Pancreas (tissue), 10 donors: ENCODE results near the gene LPIN1. TPM values are rescaled to one million over a fixed set of nuclear protein-coding genes. Genes with fewer than 3 reads are reported as not detected.

Source experiments
- ATAC-seq, 4 donors: fragments of 200-7000 bp; cut with Tn5 transposase; one replicate each; pipeline versions ENCODE4 v1.8.0 to v1.9.1; 2020; ENCODE audit warnings: mild to moderate bottlenecking in 4 of 4, moderate library complexity in 4 of 4
- DNase-seq, 6 donors: peaks; one replicate each; pipeline ENCODE4 v3.0.0-alpha.2; 2020
- FAIRE-seq: peaks from 2 replicates; lab custom pipeline; 2012; peaks lifted over from hg19 to GRCh38; lab: Jason Lieb, UNC
- H3K27ac ChIP-seq, 4 donors: fragments of 200-600 bp; sonication (generic); 1 replicate in 3 of 4; 2 replicates in 1 of 4; pipeline versions ENCODE4 v1.5.0 to v1.8.0; 2020
- H3K27me3 ChIP-seq, 4 donors: fragments of 200-600 bp; one replicate each; pipeline ENCODE4 v1.8.0; 2021
- H3K36me3 ChIP-seq, 3 donors: fragments of 200-600 bp; sonication (generic) in 1 of 3; one replicate each; pipeline versions ENCODE4 v1.5.0 to v1.8.0; 2020 to 2021
- H3K4me1 ChIP-seq, 3 donors: fragments of 200-600 bp; one replicate each; pipeline ENCODE4 v1.8.0; 2021
- H3K4me3 ChIP-seq, 4 donors: fragments of 200-600 bp; sonication (generic) in 2 of 4; one replicate each; pipeline versions ENCODE4 v1.5.0 to v1.8.0; 2020 to 2021
- H3K9me3 ChIP-seq, 4 donors: fragments of 200-600 bp; one replicate each; pipeline ENCODE4 v1.8.0; 2021
- CTCF ChIP-seq, 4 donors: fragments of 200-600 bp; sonication (generic) in 3 of 4; IDR thresholded peaks; one replicate each; pipeline versions ENCODE4 v1.5.0 to v1.8.0; 2021; ENCODE audit warnings: antibody characterized with exemption in 4 of 4
- WGBS, 2 donors: extraction: QIAGEN DNeasy Blood & Tissue Kit; methylation state at CpG; one replicate each; pipeline ENCODE4 v1.1.7; 2013; 5-methylcytosine and 5-hydroxymethylcytosine counted together
- intact Hi-C, 3 donors: fragments of 100-400 bp; cut with DNase I; formaldehyde crosslinking; loops; one replicate each; pipeline versions ENCODE4 v1.11.1 to v1.14.2; 2022
- polyA plus RNA-seq, 2 donors: library from polyadenylated mRNA; stranded (reverse); fragments of 200-250 nt; gene quantifications; one replicate each; pipeline ENCODE4 v1.2.3, GENCODE V29; 2013
- total RNA-seq, 6 donors: library from RNA; stranded (reverse); fragmentation: NEBNext Ultra II Directional in 4 of 6; extraction: Animal tissue kit (Norgen Biotek cat#: 25700) in 4 of 6; gene quantifications; one replicate each; pipeline versions ENCODE4 v1.2.1 to v1.2.4, GENCODE V29; 2021 to 2023
- donor health status: healthy with polysubstance abuse.
- donor health status: DM: no; HTN: no; CAD: no; lungs with moderate emphysema.
- donor health status: DM: no; HTN: no; CAD: no.
- donor health status: control.
- donor health status: control.
- donor health status: Bipolar disorder and iron deficiency.
- donor health status: DM: yes; HTN: yes; CAD: no.
- donor health status: DM: no; HTN: no; CAD: no.
- donor health status: DM: no; HTN: no; CAD: no.
- donor health status: DM: yes; HTN: yes; CAD: no.

The LPIN1 gene
- total and polyA plus RNA-seq, 8 donors, result 7.4 to 16.5 (median 9.9) TPM

GRCh38 chr2:11807156-11808015, 61.0 kb downstream of the LPIN1 start:
- FAIRE-seq (no peak), DNase-seq (no peak), ATAC-seq (no peak)
- intact Hi-C loops, result no loop called here
- 89 to 93% methylated on average over 11 of the region's 11 CpGs for WGBS, 2 donors
- Histone ChIP-seq H3K27me3 (no peaks in the 10 kb centered on the region), H3K36me3 (peaks cover 0 to 41% (median 6%) of the 10 kb centered on the region in 3 donors), H3K27ac (no peak overlapping the region), H3K9me3 (no peaks in the 10 kb centered on the region), H3K4me1 (no peaks in the 10 kb centered on the region), H3K4me3 (no peak overlapping the region)
- TF ChIP-seq CTCF (IDR thresholded peaks at IDR 0.05), result no peak

- no peaks in the 10 kb centered on the region for H3K9me3 ChIP-seq
- no peak for TF ChIP-seq CTCF (IDR thresholded peaks at IDR 0.05)
- H3K4me1 ChIP-seq, result no peaks in the 10 kb centered on the region
- H3K27ac ChIP-seq, result no peak overlapping the region
- H3K36me3 ChIP-seq, result peaks cover 0 to 35% (median 6%) of the 10 kb centered on the region in 3 donors
- DNase-seq (no peak), FAIRE-seq (no peak), ATAC-seq (no peak)
- intact Hi-C loops, result no loop called here
- H3K27me3 ChIP-seq, result no peaks in the 10 kb centered on the region
- H3K4me3 ChIP-seq, result no peak overlapping the region
- 91 to 96% methylated on average over 8 of the region's 8 CpGs for WGBS, 2 donors
Measured at GRCh38 chr2:11808016-11808400, 61.6 kb downstream of the LPIN1 start.

GRCh38 chr2:11809586-11810236, 63.3 kb downstream of the LPIN1 start:
- intact Hi-C loops, result no loop called here
- FAIRE-seq, result no peak
- ATAC-seq, result no peak
- TF ChIP-seq CTCF (IDR thresholded peaks at IDR 0.05), result no peak
- Histone ChIP-seq H3K4me3 (no peak overlapping the region), H3K4me1 (no peaks in the 10 kb centered on the region), H3K27me3 (no peaks in the 10 kb centered on the region), H3K27ac (no peak overlapping the region), H3K36me3 (peaks cover 0 to 18% (median 6%) of the 10 kb centered on the region in 3 donors), H3K9me3 (no peaks in the 10 kb centered on the region)
- 92 to 95% methylated on average over 12 of the region's 12 CpGs for WGBS, 2 donors
- no peak for DNase-seq

- DNase-seq (no peak), ATAC-seq (no peak), FAIRE-seq (no peak)
- H3K9me3 ChIP-seq, result no peaks in the 10 kb centered on the region
- no peak overlapping the region for H3K4me3 ChIP-seq
- no peak for TF ChIP-seq CTCF (IDR thresholded peaks at IDR 0.05)
- no peaks in the 10 kb centered on the region for H3K27me3 ChIP-seq
- H3K4me1 ChIP-seq, result no peaks in the 10 kb centered on the region
- H3K36me3 ChIP-seq, result peaks cover 0 to 11% (median 0%) of the 10 kb centered on the region in 3 donors
- 94 to 96% methylated on average over 12 of the region's 12 CpGs for WGBS, 2 donors
- H3K27ac ChIP-seq, result no peak overlapping the region
- intact Hi-C loops, result no loop called here
Measured at GRCh38 chr2:11810237-11810977, 64.0 kb downstream of the LPIN1 start.
